HFF-Myc (cell line): Measurements from ENCODE around the gene ATP13A2.

Experiments used
- DNase-seq: peaks from one replicate; pipeline ENCODE4 v3.0.0-alpha.2; 2011; ENCODE audit warnings: low read depth; ENCODE audit errors: extremely low read depth
- H3K4me3 ChIP-seq: replicated peaks from 2 replicates; pipeline ENCODE4 v1.5.1; 2011; ENCODE audit warnings: low read depth, mild to moderate bottlenecking, control low read depth, low read length
- CTCF ChIP-seq: IDR thresholded peaks from 2 replicates; pipeline ENCODE4 v1.5.1; 2012; ENCODE audit warnings: mild to moderate bottlenecking, low read depth, low read length, control low read depth; ENCODE audit errors: missing control alignments

The ATP13A2 gene

DNA sequence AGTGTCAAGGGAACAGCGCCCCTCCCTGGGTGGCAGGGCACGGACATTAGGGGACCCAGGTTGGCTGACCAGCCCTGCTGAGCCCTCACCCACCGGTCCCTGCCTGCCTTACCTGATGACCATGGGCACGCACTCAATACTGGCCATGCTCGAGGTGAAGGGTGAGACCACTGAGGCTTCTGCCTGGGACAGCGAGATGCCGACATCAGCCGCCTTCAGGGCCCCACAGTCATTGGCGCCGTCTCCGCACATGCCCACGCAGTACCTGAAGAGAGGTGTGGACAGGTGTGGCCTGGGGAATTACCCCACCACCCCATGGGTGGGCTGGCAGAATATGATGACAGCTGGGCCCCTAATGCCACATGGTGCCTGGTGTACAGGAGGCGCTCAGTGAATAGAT lies 23.5 kb downstream of the ATP13A2 start:
- no peak for DNase-seq
- TF ChIP-seq CTCF, result no peak
- no peak overlapping the region for H3K4me3 ChIP-seq

GRCh38 chr1:16986962-16987361 lies 24.8 kb downstream of the ATP13A2 start:
- H3K4me3 ChIP-seq, result no peak overlapping the region
- DNase-seq, result no peak
- TF ChIP-seq CTCF, result peak; percentile 55

DNA sequence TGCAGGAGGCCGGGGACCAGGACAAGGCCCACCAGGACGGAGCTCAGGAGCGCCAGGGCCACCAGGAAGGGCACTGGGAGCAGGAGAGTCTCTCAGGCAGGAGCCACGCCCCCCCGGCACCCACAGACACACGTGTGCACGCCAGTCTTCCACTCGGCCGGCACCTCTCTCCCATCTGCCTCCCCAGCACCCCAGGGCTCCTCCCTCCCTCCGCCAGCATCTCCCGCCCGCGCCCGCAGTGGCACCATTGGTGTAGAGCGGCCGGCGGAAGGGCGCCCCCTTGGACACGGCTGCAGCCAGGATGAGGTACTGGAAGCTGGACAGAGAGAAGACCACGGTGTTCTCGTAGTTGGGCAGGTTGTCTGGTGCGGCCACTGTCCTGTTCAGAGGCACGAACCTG lies 25.2 kb downstream of the ATP13A2 start:
- no peak for TF ChIP-seq CTCF
- no peak for DNase-seq
- no peak overlapping the region for H3K4me3 ChIP-seq

- no peak for DNase-seq
- no peak for TF ChIP-seq CTCF
- no peak overlapping the region for H3K4me3 ChIP-seq
These were observed 25.6 kb downstream of the ATP13A2 start for GRCh38 chr1:16986113-16986512.

GRCh38 chr1:16984717-16985116 lies 27.0 kb downstream of the ATP13A2 start:
- no peak overlapping the region for H3K4me3 ChIP-seq
- no peak for TF ChIP-seq CTCF
- DNase-seq, result no peak

GRCh38 chr1:16983649-16984048 lies 28.1 kb downstream of the ATP13A2 start:
- no peak for DNase-seq
- no peak overlapping the region for H3K4me3 ChIP-seq
- no peak for TF ChIP-seq CTCF

GRCh38 chr1:16982902-16983301 lies 28.8 kb downstream of the ATP13A2 start:
- no peak for DNase-seq
- no peak for TF ChIP-seq CTCF
- H3K4me3 ChIP-seq, result no peak overlapping the region
